Mucosa of descending colon (tissue), 3 donors: ENCODE measurements around the gene CFAP43. TPM values are rescaled to one million over a fixed set of nuclear protein-coding genes. Genes with fewer than 3 reads are reported as not detected.

Experiments used
- ATAC-seq: fragments of 200-7000 bp; cut with Tn5 transposase; one replicate; pipeline ENCODE4 v1.9.1; 2020; ENCODE audit warnings: mild to moderate bottlenecking, moderate library complexity
- DNase-seq, 3 donors: peaks; one replicate each; pipeline ENCODE4 v3.0.0-alpha.2; 2020
- H3K36me3 ChIP-seq: fragments of 200-600 bp; one replicate; pipeline ENCODE4 v1.8.0; 2021; ENCODE audit warnings: low read depth, mild to moderate bottlenecking
- H3K4me1 ChIP-seq: fragments of 200-600 bp; one replicate; pipeline ENCODE4 v1.8.0; 2021; ENCODE audit warnings: low read depth, mild to moderate bottlenecking
- H3K4me3 ChIP-seq: fragments of 200-600 bp; one replicate; pipeline ENCODE4 v1.8.0; 2021; ENCODE audit warnings: mild to moderate bottlenecking
- H3K9me3 ChIP-seq: fragments of 200-600 bp; one replicate; pipeline ENCODE4 v1.8.0; 2021; ENCODE audit warnings: mild to moderate bottlenecking
- intact Hi-C, 2 donors: fragments of 100-400 bp; cut with DNase I in 1 of 2; cut with micrococcal nuclease in 1 of 2; formaldehyde crosslinking; loops; one replicate each; pipeline versions ENCODE4 v1.11.0 to v1.11.1; 2022; cut with DNase I, micrococcal nuclease
- total RNA-seq, 3 donors: library from RNA; stranded (reverse); fragmentation: NEBNext Ultra II Directional in 2 of 3; extraction: Animal tissue kit (Norgen Biotek cat#: 25700) in 2 of 3; gene quantifications; one replicate each; pipeline versions ENCODE4 v1.2.1 to v1.2.4, GENCODE V29; 2021 to 2023
- TF ChIP-seq, protein P1 (sequence below): fragments of 200-600 bp; IDR thresholded peaks from one replicate; pipeline ENCODE4 v1.8.0; 2022; ENCODE audit warnings: antibody characterized with exemption, mild to moderate bottlenecking
- donor health status: DM: no; HTN: no; CAD: no; lungs with moderate emphysema.
- donor health status: DM: no; HTN: no; CAD: no.
- donor health status: DM: no; HTN: yes; CAD: no.

CFAP43 gene
- total RNA-seq, 3 donors from 2014 or later: 0.22 to 0.58 (median 0.32) TPM

DNA sequence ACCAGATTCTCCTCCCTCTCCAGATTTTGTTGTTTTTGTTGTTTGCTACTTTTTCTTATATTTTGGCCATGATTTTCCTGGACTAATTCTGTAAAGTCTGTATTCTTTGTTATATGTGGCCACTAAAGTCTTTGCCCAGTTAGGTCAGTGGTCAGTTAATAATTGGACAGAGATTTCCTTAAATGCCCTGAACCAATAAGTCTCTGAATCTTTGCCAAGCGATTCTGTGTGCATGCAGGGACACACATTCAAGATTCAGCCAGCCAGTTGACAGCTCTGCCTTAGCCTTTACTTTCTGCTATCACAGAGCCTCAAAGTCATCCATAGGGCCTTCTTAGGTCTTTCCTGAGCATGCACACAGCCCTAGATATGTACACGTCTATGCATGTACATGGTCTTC, 135.5 kb downstream of the CFAP43 start:
- TF ChIP-seq, protein P1, sequence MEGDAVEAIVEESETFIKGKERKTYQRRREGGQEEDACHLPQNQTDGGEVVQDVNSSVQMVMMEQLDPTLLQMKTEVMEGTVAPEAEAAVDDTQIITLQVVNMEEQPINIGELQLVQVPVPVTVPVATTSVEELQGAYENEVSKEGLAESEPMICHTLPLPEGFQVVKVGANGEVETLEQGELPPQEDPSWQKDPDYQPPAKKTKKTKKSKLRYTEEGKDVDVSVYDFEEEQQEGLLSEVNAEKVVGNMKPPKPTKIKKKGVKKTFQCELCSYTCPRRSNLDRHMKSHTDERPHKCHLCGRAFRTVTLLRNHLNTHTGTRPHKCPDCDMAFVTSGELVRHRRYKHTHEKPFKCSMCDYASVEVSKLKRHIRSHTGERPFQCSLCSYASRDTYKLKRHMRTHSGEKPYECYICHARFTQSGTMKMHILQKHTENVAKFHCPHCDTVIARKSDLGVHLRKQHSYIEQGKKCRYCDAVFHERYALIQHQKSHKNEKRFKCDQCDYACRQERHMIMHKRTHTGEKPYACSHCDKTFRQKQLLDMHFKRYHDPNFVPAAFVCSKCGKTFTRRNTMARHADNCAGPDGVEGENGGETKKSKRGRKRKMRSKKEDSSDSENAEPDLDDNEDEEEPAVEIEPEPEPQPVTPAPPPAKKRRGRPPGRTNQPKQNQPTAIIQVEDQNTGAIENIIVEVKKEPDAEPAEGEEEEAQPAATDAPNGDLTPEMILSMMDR: no peak
- ATAC-seq: no peak
- intact Hi-C loops: no loop called here
- H3K4me3 ChIP-seq: no peak overlapping the region
- no peak for DNase-seq
- no peaks in the 10 kb centered on the region for H3K9me3 ChIP-seq
- H3K36me3 ChIP-seq: no peaks in the 10 kb centered on the region
- no peaks in the 10 kb centered on the region for H3K4me1 ChIP-seq

DNA sequence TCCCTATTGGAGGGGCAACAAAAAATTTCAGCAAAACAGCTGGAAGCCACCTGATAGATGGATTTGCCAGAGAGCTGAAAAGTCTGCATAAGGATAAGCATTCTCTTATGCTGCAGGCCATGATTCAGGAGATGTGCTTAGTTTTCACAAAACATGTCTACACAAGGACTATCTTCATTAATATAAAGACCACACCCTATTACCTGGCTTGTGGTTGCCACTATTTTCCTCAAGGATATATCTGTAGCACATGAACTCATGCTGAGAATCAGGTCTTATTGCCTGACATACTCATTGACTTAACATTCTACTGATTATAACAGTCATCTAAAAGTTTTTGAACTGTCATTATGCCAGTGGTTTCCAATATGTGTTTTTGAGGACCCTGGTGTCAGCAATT, 139.4 kb downstream of the CFAP43 start:
- Histone ChIP-seq H3K36me3 (no peaks in the 10 kb centered on the region), H3K4me1 (no peaks in the 10 kb centered on the region), H3K9me3 (no peaks in the 10 kb centered on the region), H3K4me3 (no peak overlapping the region)
- no peak for DNase-seq
- TF ChIP-seq, protein P1: no peak
- intact Hi-C loops: no loop called here
- ATAC-seq: no peak

DNA sequence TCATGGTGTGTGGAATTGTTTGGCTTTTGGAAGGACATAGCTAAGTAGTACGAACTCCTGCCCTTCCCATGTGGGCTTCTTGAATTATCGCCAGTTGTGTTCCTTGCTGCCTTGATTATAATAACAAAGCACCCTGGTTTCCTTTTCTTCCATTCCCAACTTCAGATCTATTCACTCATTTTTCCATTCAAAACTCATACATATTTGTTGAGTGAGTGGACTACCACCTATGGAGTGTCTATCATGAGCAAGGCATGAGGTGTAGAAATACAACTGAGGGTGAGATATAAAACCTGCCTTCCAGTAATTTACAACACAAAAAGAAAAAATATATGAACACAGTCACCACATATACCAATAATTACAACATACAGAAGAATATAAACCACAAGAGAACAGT, 141.6 kb downstream of the CFAP43 start:
- intact Hi-C loops: no loop called here
- Histone ChIP-seq H3K36me3 (no peaks in the 10 kb centered on the region), H3K9me3 (no peaks in the 10 kb centered on the region), H3K4me1 (no peaks in the 10 kb centered on the region), H3K4me3 (no peak overlapping the region)
- DNase-seq (no peak), ATAC-seq (no peak)
- TF ChIP-seq, protein P1: no peak

DNA sequence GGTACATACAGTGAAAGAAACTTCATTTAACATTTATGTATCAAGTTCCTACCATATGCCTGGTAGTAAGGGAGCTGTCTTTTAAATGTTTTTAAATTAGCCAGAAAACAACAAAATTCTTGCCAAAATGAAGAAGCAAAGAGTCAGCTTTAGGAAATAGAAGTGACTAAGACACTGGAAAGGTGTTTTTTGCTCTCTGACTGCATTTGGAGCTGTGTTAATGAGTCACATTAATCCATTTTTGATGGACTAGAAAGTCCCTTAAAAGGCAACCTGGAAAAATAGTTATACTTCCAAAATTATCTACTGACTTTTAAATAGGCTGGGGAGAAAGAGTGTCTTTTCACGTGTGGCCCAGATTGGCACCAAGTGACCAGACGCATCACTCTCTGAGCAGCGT, 142.5 kb downstream of the CFAP43 start:
- no peak overlapping the region for H3K4me3 ChIP-seq
- TF ChIP-seq, protein P1: no peak
- H3K36me3 ChIP-seq: no peaks in the 10 kb centered on the region
- DNase-seq: no peak
- H3K4me1 ChIP-seq: no peaks in the 10 kb centered on the region
- no peak for ATAC-seq
- no peaks in the 10 kb centered on the region for H3K9me3 ChIP-seq
- intact Hi-C loops: no loop called here

DNA sequence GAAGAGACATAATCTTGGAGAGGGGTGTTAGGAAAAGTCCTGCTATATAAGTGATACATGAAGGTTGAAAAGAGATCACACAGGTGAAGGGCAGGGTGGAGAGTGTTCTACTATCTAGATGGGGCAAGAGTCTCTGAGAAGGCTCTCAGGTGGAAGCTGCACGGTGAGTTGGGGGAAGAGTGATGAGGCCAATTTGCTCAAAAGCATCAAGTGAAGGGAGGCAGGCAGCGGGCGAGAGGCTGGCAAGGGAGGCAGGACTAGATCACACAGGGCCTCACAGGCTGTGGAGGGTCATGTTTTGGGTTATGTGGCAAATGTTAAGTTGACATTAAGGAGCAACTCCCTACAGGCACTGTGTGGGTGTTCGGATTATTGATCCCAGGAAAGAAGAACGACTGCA, 143.9 kb downstream of the CFAP43 start:
- no peak for DNase-seq
- intact Hi-C loops: no loop called here
- Histone ChIP-seq H3K4me3 (no peak overlapping the region), H3K4me1 (no peaks in the 10 kb centered on the region), H3K9me3 (no peaks in the 10 kb centered on the region), H3K36me3 (no peaks in the 10 kb centered on the region)
- TF ChIP-seq, protein P1: no peak
- no peak for ATAC-seq

DNA sequence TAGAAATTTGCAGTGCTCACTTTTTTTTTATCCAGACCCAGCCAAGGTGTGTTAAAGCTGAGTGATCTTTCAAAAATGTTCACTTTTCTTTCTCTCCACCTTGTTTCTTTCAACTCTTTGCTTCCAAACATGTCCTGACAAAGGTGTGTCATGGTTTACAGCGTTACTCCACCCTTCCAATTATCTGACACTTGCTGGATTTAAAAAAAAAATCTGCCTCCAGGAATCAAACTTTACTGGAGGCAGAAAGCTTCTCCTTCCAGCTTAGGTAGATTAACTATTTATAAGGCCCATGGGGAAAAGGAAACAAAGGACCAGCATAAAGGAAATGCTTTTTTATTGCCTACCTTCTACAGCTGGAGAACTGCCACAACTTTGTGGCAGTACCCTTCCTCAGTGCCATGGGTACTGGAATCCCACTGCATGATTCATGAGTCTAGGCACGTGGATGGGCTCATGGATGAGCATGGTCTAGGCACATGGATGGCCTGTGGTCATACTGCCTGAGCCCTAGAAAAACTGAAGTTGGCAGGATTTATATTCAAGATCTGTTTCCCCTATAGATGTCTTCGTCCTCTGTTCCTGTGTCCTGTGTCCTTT, 146.3 kb downstream of the CFAP43 start, which contains the start of gene COL17A1:
TSS of gene COL17A1 (minus strand) at position 80 of the 600 bp plus-strand sequence. CDS start 5,207 bp downstream, outside the sequence.
- ATAC-seq: peak; percentile 84

More for the DNA sequence above, 146.3 kb downstream of the CFAP43 start, which contains the start of gene COL17A1:
- Histone ChIP-seq H3K4me1 (no peaks in the 10 kb centered on the region), H3K36me3 (no peaks in the 10 kb centered on the region), H3K4me3 (no peak within 1 kb of the TSS), H3K9me3 (no peaks in the 10 kb centered on the region)
- TF ChIP-seq, protein P1: no peak
- DNase-seq: peak in 1 of 3 donors; percentile 32
- intact Hi-C loops: no loop called here
